H9 (cell line): ENCODE data around the gene PARD6G. TPM values are rescaled to one million over a fixed set of nuclear protein-coding genes. Genes with fewer than 3 reads are reported as not detected.
A peak's percentile ranks its signal among the peaks of the same experiment; 100 is the strongest.

ENCODE experiments used
- DNase-seq: peaks from one replicate; pipeline ENCODE4 v3.0.0-alpha.2; 2017
- H2AFZ ChIP-seq: one replicate; pipeline ENCODE4 v1.6.1; 2013; ENCODE audit warnings: mild to moderate bottlenecking, low read length, control low read depth, moderate library complexity
- H2AK5ac ChIP-seq: 2 replicates; pipeline ENCODE4 v1.6.1; 2013; ENCODE audit warnings: low read length, control low read depth, mixed read lengths; ENCODE audit not compliant: insufficient read length
- H2BK120ac ChIP-seq: one replicate; pipeline ENCODE4 v1.6.1; 2013; ENCODE audit warnings: low read depth, mild to moderate bottlenecking, low read length, control low read depth, inconsistent platforms; ENCODE audit not compliant: poor library complexity, severe bottlenecking
- H2BK12ac ChIP-seq: 2 replicates; pipeline ENCODE4 v1.6.1; 2013; ENCODE audit warnings: low read length, control low read depth, mixed read lengths, low read depth; ENCODE audit not compliant: insufficient read length
- H2BK15ac ChIP-seq: 2 replicates; pipeline ENCODE4 v1.6.1; 2013; ENCODE audit warnings: low read depth, low read length, control low read depth
- H2BK20ac ChIP-seq: one replicate; pipeline ENCODE4 v1.6.1; 2013; ENCODE audit warnings: low read depth, mild to moderate bottlenecking, low read length, control low read depth, inconsistent platforms; ENCODE audit not compliant: poor library complexity, severe bottlenecking
- H2BK5ac ChIP-seq: 2 replicates; pipeline ENCODE4 v1.6.1; 2013; ENCODE audit warnings: low read length, control low read depth, mixed read lengths; ENCODE audit not compliant: insufficient read length
- H3K14ac ChIP-seq: 2 replicates; pipeline ENCODE4 v1.6.1; 2013; ENCODE audit warnings: low read length, control low read depth; ENCODE audit not compliant: insufficient read depth
- H3K18ac ChIP-seq: 2 replicates; pipeline ENCODE4 v1.6.1; 2013; ENCODE audit warnings: low read depth, mild to moderate bottlenecking, mixed read lengths, low read length, control low read depth; ENCODE audit not compliant: insufficient read length
- H3K23ac ChIP-seq: 2 replicates; pipeline ENCODE4 v1.6.1; 2013; ENCODE audit warnings: low read length, control low read depth, mixed read lengths, low read depth; ENCODE audit not compliant: insufficient read length
- H3K23me2 ChIP-seq: 2 replicates; pipeline ENCODE4 v1.6.1; 2013; ENCODE audit warnings: low read depth, mild to moderate bottlenecking, mixed read lengths, low read length, control low read depth; ENCODE audit not compliant: insufficient read length, poor library complexity, severe bottlenecking
- H3K27ac ChIP-seq: 2 replicates; pipeline ENCODE4 v1.5.1; 2013; ENCODE audit warnings: low read length, control low read depth, mixed read lengths, low read depth; ENCODE audit not compliant: insufficient read length
- H3K27me3 ChIP-seq: 2 replicates; pipeline ENCODE4 v1.6.1; 2013; ENCODE audit warnings: low read length, control low read depth, inconsistent platforms; ENCODE audit not compliant: insufficient read depth
- H3K4ac ChIP-seq: 2 replicates; pipeline ENCODE4 v1.6.1; 2013; ENCODE audit warnings: low read depth, mild to moderate bottlenecking, control low read depth, inconsistent platforms, low read length, moderate library complexity
- H3K4me1 ChIP-seq: 2 replicates; pipeline ENCODE4 v1.6.1; 2013; ENCODE audit warnings: low read length, control low read depth, inconsistent platforms; ENCODE audit not compliant: insufficient read depth
- H3K4me2 ChIP-seq: 2 replicates; pipeline ENCODE4 v1.6.1; 2013; ENCODE audit warnings: low read length, control low read depth, mixed read lengths; ENCODE audit not compliant: insufficient read length, insufficient read depth
- H3K56ac ChIP-seq: 2 replicates; pipeline ENCODE4 v1.6.1; 2013; ENCODE audit warnings: low read depth, mild to moderate bottlenecking, mixed read lengths, low read length, control low read depth; ENCODE audit not compliant: insufficient read length
- H3K79me1 ChIP-seq: 2 replicates; pipeline ENCODE4 v1.6.1; 2013; ENCODE audit warnings: low read depth, mild to moderate bottlenecking, moderate library complexity, low read length, control low read depth, inconsistent platforms; ENCODE audit not compliant: insufficient read depth, poor library complexity, severe bottlenecking
- H3K79me2 ChIP-seq: 2 replicates; pipeline ENCODE4 v1.6.1; 2013; ENCODE audit warnings: low read length, control low read depth, inconsistent platforms; ENCODE audit not compliant: insufficient read depth
- H3K9ac ChIP-seq: 2 replicates; pipeline ENCODE4 v1.6.1; 2013; ENCODE audit warnings: low read length, control low read depth, mixed read lengths; ENCODE audit not compliant: insufficient read length; ENCODE audit errors: extremely low read depth
- H3K9me3 ChIP-seq: one replicate; pipeline ENCODE4 v1.6.1; 2013; ENCODE audit warnings: low read depth, low read length, inconsistent platforms; ENCODE audit not compliant: control insufficient read depth
- H3T11ph ChIP-seq: one replicate; pipeline ENCODE4 v1.6.1; 2013; ENCODE audit warnings: mild to moderate bottlenecking, low read length, control low read depth, inconsistent platforms
- H4K20me1 ChIP-seq: one replicate; pipeline ENCODE4 v1.6.1; 2013; ENCODE audit not compliant: control insufficient read depth, insufficient read length, insufficient read depth
- H4K5ac ChIP-seq: 2 replicates; pipeline ENCODE4 v1.6.1; 2013; ENCODE audit warnings: low read depth, mild to moderate bottlenecking, mixed read lengths, low read length, control low read depth; ENCODE audit not compliant: insufficient read length
- H4K8ac ChIP-seq: replicated peaks from 2 replicates; pipeline ENCODE4 v1.6.1; 2013; ENCODE audit warnings: low read length, control low read depth, mixed read lengths, low read depth; ENCODE audit not compliant: insufficient read length
- H4K91ac ChIP-seq: 2 replicates; pipeline ENCODE4 v1.6.1; 2013; ENCODE audit warnings: low read depth, mild to moderate bottlenecking, moderate library complexity, mixed read lengths, low read length, control low read depth; ENCODE audit not compliant: insufficient read length
- H3K27ac Mint-ChIP-seq, 3 experiments: 2 replicates in 2 of 3; 3 replicates in 1 of 3; pipeline ENCODE4 v1.8.0; 2020 to 2021; ENCODE audit warnings: mixed read lengths in 3 of 3, mild to moderate bottlenecking in 1 of 3, moderate library complexity in 1 of 3
- H3K27me3 Mint-ChIP-seq: 2 replicates; pipeline ENCODE4 v1.8.0; 2021; ENCODE audit warnings: low read depth, mild to moderate bottlenecking, moderate library complexity, mixed read lengths
- H3K36me3 Mint-ChIP-seq, 3 experiments: 2 replicates in 2 of 3; 3 replicates in 1 of 3; pipeline ENCODE4 v1.8.0; 2020 to 2021; ENCODE audit warnings: low read depth in 3 of 3, mixed read lengths in 3 of 3; ENCODE audit not compliant: insufficient read depth in 1 of 3
- H3K4me1 Mint-ChIP-seq, 2 experiments: 2 replicates each; pipeline ENCODE4 v1.8.0; 2020; ENCODE audit warnings: mixed read lengths in 2 of 2
- H3K4me3 Mint-ChIP-seq, 2 experiments: 2 replicates in 1 of 2; 3 replicates in 1 of 2; pipeline ENCODE4 v1.8.0; 2020 to 2021; ENCODE audit warnings: mild to moderate bottlenecking in 2 of 2, mixed read lengths in 2 of 2, moderate library complexity in 1 of 2
- H3K9me3 Mint-ChIP-seq, 2 experiments: 2 replicates in 1 of 2; 3 replicates in 1 of 2; pipeline ENCODE4 v1.8.0; 2020; ENCODE audit warnings: mild to moderate bottlenecking in 2 of 2, mixed read lengths in 2 of 2, moderate library complexity in 1 of 2
- CTCF ChIP-seq: fragments of 200-600 bp; sonication (generic); conservative IDR thresholded peaks from 3 replicates; pipeline ENCODE4 v1.8.0; 2021; ENCODE audit warnings: antibody characterized with exemption, mild to moderate bottlenecking
- WGBS: extraction: QIAGEN DNeasy Blood & Tissue Kit; methylation state at CpG from one replicate; pipeline ENCODE4 v1.1.7; 2013; ENCODE audit warnings: missing lambda C conversion rate, low lambda C conversion rate, mixed read lengths; ENCODE audit not compliant: insufficient read length; ENCODE audit errors: extremely low coverage; 5-methylcytosine and 5-hydroxymethylcytosine counted together
- total RNA-seq: library from RNA; stranded (reverse); gene quantifications from 2 replicates; pipeline ENCODE4 v1.2.1, GENCODE V29; 2021

The PARD6G gene
- total RNA-seq, 1 experiment from 2014 or later: 11.2 TPM

GRCh38 chr18:80148326-80149199 lies 98.8 kb downstream of the PARD6G start:
- Histone ChIP-seq H3K79me2 (no peaks in the 10 kb centered on the region), H4K5ac (no peak overlapping the region), H3K27ac (no peak overlapping the region), H2AK5ac (no peak overlapping the region), H3K23ac (no peak overlapping the region), H3K14ac (no peak overlapping the region; the same call in 1 of the 2 replicates), H3K9me3 (no peaks in the 10 kb centered on the region), H3K23me2 (no peaks in the 10 kb centered on the region), H3K56ac (no peak overlapping the region), H2BK20ac (no peak overlapping the region), H4K8ac (no peak overlapping the region), H2AFZ (no peak overlapping the region), H3K9ac (no peak overlapping the region), H2BK12ac (no peak overlapping the region), H3K79me1 (no peaks in the 10 kb centered on the region), H3K18ac (no peak overlapping the region), H2BK120ac (no peak overlapping the region), H4K91ac (no peak overlapping the region), H4K20me1 (no peaks in the 10 kb centered on the region), H3T11ph (no peak overlapping the region), H2BK5ac (no peak overlapping the region), H3K27me3 (no peaks in the 10 kb centered on the region), H3K4me1 (no peaks in the 10 kb centered on the region), H3K4ac (no peak overlapping the region), H3K4me2 (no peak overlapping the region), H2BK15ac (no peak overlapping the region)
- 0 out of 4 replicates have a peak, but pooled peaks cover 0 to 2% of the 10 kb centered on the region in 2 experiments for H3K4me1 Mint-ChIP-seq
- H3K36me3 Mint-ChIP-seq: peaks cover 10 to 36% (median 29%) of the 10 kb centered on the region in 3 experiments
- no peak for TF ChIP-seq CTCF
- no CpG with 5 or more reads among the region's 34 CpGs for WGBS
- H3K4me3 Mint-ChIP-seq: peak overlapping the region in 1 of 2 experiments; percentile 51; a peak in 1 of 5 replicates
- H3K9me3 Mint-ChIP-seq: no peaks in the 10 kb centered on the region
- no peaks in the 10 kb centered on the region for H3K27me3 Mint-ChIP-seq
- no peak for DNase-seq
- peak overlapping the region in 2 of 3 experiments; percentile 67 to 83; a peak in 2 of 7 replicates for H3K27ac Mint-ChIP-seq
